Stimulated activated CD4-positive, alpha-beta T cell treated with anti-CD3 and anti-CD28 coated beads, TNF-alpha, amount 100 ng/mL, for 1 hour (primary cell): ENCODE measurements around the gene CYREN.

Experiments
- DNase-seq, 3 donors: peaks; one replicate each; pipeline ENCODE4 v3.0.0-alpha.2; 2020; ENCODE audit warnings: low read depth in 3 of 3, low spot score in 1 of 3

Gene CYREN

DNA sequence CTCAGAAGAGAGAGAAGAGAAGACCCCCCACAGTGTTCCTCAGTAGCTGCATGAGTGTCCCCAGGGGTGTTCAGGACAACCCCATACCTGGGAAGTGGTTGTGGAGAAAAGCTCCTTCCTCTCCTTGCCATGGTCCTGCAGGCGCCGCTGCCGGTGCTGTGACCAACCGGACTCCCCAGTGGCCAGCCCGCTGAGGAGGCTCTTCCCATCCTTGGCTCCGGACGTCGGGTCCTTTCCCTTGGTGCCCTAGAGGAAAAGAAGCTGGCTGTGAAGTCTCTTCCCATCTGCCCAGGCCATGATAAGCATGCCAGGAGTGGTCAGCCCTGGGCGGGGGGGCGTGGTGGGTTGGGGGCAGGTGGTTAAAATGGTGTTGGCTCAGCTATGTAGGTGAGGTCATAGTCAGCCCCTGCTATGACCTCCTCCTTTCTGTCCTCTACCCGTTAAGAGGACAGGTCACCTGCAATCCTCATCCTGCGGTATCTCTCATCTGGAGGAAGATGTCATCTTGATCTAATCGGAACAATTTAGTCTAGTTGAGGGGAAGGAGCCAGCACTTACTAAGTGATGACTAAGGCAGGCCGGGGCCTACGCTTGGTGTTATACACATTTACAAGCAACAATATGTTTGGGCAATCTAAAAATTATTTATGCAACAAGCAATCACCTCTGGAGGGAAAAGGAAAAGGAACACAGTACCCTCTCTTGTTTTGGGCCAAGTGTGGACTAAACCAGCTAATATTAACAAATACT is 27.6 kb upstream of the CYREN start:
- no peak for DNase-seq

DNA sequence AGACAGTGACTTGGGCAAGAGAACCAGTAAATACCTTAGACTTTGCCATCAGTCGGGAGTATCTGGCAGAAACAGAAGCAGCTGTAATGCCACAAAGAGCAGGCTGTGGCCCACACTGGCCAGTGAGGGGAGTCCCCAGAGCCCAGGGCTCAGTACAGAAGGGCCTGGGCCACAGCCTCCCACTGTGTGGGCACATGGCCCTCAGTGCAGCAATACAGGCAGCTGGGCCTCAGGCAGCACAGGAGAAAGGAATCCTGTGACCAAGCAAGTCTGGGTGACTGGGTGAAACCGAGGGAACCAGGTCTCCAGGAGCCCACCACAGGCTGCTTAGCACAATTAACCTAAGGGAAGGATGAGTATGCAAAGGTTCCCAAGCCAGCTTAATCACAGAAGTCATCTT is 26.8 kb upstream of the CYREN start:
- DNase-seq = no peak

- DNase-seq = no peak
Observed at GRCh38 chr7:135195968-135196629, 25.6 kb upstream of the CYREN start.

DNA sequence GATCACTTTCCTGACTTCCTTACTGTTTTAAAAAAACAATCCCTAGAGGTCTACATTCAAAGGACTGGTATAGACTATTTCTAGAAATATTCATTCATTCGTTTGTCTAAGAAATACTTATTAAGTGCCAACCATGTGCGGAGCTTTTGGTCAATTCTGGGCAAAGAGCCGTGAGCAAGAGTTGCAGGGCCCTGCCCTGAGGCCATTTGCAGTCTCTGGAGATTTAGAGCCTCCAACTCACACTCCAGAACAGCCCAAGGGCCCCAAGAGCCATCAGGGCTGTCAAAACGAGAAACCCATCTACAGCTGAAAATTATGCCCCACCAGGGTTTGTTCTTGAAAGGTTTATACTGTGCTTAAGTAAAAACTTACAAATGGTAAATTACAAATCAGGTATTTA is 24.6 kb upstream of the CYREN start:
- DNase-seq = no peak

- DNase-seq = no peak
Observed at GRCh38 chr7:135194494-135195095, 24.1 kb upstream of the CYREN start.

DNA sequence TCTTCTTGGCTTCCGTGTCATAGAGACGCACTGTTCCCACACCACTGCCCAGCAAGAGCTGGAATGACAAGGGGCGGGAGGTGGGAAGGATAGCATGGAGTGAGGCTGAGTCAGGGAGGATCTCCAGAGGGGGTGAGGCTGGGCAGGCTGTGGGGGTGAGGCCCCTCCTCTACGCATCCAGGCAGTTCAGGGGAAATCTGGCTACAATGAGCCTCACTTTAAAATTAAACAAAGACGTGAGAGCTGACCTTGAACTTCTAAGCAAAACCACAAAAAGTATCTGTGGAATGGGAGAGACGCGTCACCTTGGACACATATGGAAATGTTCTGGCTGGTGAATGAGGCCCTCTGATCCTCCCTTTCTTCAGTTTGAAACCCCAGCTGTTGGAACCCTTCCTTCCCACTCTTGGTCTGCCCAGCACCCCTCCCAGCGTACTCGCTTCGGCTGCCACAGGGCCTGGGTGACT is 23.1 kb upstream of the CYREN start:
- no peak for DNase-seq

GRCh38 chr7:135192914-135193536 is 22.5 kb upstream of the CYREN start:
- DNase-seq = no peak

GRCh38 chr7:135190703-135191102 is 20.2 kb upstream of the CYREN start:
- no peak for DNase-seq

DNA sequence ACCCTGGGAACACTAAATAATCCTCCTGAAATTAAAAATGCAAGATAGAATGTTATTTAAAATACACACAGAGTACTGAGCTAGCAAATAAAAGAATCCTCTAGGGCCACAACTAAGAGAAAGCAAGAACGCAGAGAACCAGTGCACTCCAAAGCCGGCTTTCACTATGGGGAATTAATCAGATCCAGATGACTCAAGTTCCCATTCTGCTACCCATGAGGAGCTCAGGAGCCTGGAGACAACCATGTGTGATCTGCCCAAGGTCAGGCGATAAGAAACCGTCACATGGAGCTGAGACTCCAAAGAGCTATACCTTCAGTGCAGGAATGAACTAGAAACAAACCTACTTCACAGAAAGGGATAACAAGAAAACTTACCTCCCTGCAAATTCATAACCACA is 19.5 kb upstream of the CYREN start:
- no peak for DNase-seq

DNA sequence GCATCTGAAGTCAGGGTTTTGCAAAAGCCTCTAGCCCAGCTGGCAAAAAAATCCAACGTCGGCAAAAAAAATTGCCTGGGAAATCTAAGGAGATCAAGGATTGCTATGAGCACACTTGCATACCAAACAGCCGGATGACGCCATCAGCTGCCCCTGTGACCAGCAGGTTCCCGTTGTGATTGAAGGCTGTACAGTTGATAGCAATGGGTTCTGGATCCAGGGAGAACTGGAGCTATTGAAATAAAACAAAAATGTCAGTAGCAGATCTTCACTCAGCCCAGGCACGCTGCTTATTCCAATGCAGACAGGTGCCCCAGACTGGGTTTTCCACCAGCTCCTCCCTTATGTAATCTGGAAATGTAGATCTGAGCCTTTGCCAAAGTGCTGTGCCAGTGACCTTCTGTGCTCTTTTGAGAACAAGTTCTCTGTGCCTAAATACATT is 18.7 kb upstream of the CYREN start:
- no peak for DNase-seq

- no peak for DNase-seq
Observed at GRCh38 chr7:135188298-135188984, 17.9 kb upstream of the CYREN start.

DNA sequence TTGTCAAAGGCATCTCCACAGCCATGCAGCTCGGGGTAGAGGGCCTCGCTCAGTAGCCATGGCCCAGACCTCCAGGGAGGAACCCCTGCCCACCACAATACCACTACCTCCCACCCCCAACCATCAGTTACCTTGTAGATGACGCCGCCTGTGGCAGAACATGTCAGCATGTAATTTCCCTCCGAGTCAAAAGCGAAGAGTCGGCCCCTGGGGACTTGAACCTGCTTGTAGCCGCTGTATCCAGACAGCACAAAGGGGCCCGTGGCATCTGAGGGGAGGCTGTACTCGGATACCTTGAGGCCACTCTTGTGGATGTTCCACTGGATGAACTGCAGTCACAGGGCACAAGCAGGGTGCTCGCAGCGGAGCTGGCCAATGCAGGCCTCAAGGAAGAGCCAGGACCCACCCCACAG is 16.3 kb upstream of the CYREN start:
- DNase-seq = no peak

- no peak for DNase-seq
Observed at GRCh38 chr7:135186261-135186540, 15.7 kb upstream of the CYREN start.

GRCh38 chr7:135185471-135186260 is 15.2 kb upstream of the CYREN start:
- DNase-seq = no peak

DNA sequence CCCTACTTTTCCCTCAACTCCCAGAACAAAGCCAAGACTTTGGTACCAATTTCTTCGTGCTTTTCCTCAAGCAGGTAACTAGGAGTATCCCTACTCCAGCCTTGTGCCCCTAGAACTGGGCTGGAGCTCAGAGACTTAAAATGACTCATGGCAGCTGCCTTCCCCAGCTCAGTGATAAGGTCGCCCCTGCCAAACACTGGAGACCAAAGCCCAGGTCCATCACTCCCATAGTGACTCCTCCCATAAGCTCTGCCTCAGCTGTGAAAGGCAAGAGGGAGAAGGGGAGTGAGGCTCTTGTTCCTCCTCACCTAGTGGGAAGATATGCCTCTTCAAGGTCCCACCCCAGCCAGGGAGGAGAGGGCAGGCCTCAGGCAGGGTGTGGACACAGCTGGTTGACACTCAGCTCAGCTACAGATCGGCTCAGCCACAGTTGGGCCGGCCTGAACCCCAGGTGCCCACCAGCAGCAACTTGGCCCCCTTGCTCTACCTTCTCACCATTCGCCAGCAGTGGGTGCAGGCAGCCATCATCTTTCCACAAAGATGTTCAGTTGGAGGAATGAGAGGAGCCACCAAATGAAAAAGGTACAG is 13.8 kb upstream of the CYREN start:
- DNase-seq = no peak

DNA sequence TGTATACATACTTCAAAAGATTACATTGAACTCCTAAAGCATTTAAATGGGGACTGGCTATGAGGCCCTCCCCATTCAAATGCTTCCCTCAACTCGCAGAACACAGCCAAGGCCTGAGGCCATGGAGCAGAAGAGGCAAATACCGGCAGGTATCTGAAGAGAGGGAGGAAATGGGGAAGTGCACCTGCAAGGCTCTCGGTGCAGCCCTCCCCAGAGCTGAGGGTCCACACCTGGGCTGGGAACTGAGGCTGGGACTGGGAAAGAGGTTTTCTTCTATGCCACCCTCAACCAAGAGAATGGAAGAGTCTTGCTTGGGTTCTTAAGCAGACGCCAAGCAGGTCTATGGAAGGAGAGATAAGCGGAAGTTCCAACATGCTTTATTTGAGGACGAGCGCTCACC is 13.0 kb upstream of the CYREN start:
- DNase-seq = no peak

DNA sequence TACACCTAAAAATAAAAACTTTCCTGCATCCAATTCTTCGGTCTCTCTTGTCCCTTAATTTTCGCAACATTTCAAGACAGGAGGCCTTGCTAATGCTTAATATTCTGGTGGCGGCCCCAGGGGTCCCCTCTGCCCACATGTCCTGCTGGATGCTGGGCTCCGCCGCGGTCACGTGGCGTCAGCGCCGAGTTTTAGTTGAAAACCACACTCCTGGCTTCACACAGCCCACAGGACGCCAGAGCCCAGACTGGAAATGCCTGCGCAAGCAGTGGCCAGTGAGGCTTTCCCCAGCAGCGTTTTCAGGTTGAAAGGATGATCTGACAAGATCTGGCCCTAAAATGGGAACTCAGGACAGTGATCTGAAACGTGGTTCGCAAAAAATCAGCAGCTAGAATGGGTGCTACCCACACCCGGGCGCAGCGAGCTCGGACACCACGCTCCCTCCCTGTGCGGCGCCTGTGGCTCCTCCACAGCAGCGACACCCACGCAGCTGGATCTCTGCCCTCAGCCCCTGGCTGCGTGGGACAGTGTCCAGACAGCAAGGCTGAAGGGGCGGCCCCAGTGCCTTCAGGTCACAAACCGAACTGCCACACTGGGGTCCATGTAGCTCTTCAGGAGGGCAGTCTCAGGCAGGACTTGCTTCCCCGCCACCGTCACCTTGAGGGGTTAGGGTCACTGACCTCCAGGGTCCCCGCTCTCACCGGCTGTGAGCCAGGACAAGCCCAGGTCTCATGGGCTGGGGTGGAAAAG is 11.6 kb upstream of the CYREN start:
- no peak for DNase-seq

DNA sequence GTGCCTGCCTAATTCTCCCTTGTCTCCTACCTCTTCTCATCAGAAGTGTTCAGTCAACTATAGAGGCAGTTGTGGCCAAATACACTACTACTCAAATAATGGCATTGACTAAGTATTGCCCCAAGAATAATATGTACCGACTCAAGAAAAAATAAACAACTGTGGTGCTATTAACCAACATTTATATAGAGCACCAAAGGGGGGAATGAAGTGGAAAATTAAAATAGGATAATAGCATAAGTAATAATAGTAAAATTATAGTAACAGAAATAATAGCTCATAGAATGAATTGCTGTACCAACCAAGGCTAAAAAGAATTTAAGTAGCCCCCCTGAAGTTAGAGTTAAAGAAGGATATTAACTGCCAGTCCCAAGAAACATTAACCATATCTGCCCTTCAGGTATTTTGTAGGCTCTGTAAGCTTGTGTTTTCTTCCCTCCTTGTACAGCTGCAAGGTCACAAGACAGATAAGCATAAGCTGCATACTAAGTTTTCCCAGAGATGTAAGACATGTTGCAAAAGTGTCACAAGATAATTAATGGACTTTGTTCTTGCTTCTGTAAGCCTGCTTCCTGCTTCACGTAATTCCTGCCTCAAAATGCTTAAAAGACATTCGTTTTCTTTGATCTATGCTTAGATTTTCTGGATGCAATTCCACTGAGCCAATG is 10.9 kb upstream of the CYREN start:
- DNase-seq = no peak

GRCh38 chr7:135180122-135180521 is 9.6 kb upstream of the CYREN start:
- DNase-seq = no peak
